DOHH2 (cell line): ENCODE measurements around the gene C1orf116.

Source experiments
- H3F3A ChIP-seq: fragments of 200-600 bp; sonication (generic), shearing (Covaris generic); 2 replicates; pipeline ENCODE4 v1.6.0; 2016; ENCODE audit warnings: antibody characterized with exemption, mild to moderate bottlenecking; ENCODE audit not compliant: control insufficient read depth, insufficient read depth
- H3K27ac ChIP-seq: fragments of 200-600 bp; sonication (generic); 2 replicates; pipeline ENCODE4 v1.5.1; 2014; ENCODE audit warnings: low read depth, mild to moderate bottlenecking, low read length, moderate library complexity
- H3K27me3 ChIP-seq: fragments of 200-600 bp; sonication (generic); 2 replicates; pipeline ENCODE4 v1.6.1; 2014; ENCODE audit warnings: mild to moderate bottlenecking, low read length, mixed read lengths; ENCODE audit not compliant: control insufficient read depth
- H3K36me3 ChIP-seq: fragments of 200-600 bp; sonication (generic); 2 replicates; pipeline ENCODE4 v1.6.1; 2014; ENCODE audit warnings: mild to moderate bottlenecking, low read length, moderate library complexity, mixed read lengths; ENCODE audit not compliant: control insufficient read depth
- H3K4me1 ChIP-seq: fragments of 200-600 bp; sonication (generic); 2 replicates; pipeline ENCODE4 v1.6.1; 2014; ENCODE audit warnings: mild to moderate bottlenecking, low read length, mixed read lengths; ENCODE audit not compliant: control insufficient read depth
- H3K4me2 ChIP-seq: fragments of 200-600 bp; sonication (generic); 2 replicates; pipeline ENCODE4 v1.6.0; 2014; ENCODE audit warnings: mild to moderate bottlenecking, low read length, moderate library complexity
- H3K4me3 ChIP-seq: fragments of 200-600 bp; sonication (generic); 2 replicates; pipeline ENCODE4 v1.5.1; 2014; ENCODE audit warnings: mild to moderate bottlenecking, low read length, mixed read lengths
- H3K79me2 ChIP-seq: fragments of 200-600 bp; sonication (generic); 2 replicates; pipeline ENCODE4 v1.6.1; 2014; ENCODE audit warnings: mild to moderate bottlenecking, low read length, mixed read lengths; ENCODE audit not compliant: control insufficient read depth
- H3K9me2 ChIP-seq: fragments of 200-600 bp; sonication (generic); replicated peaks from 2 replicates; pipeline ENCODE4 v1.6.1; 2014; ENCODE audit warnings: mild to moderate bottlenecking, low read length, mixed read lengths; ENCODE audit not compliant: control insufficient read depth
- H3K9me3 ChIP-seq: fragments of 200-600 bp; sonication (generic); 2 replicates; pipeline ENCODE4 v1.6.1; 2014; ENCODE audit warnings: antibody characterized with exemption, low read length, mixed read lengths; ENCODE audit not compliant: control insufficient read depth, insufficient read depth
- H4K20me1 ChIP-seq: fragments of 200-600 bp; sonication (generic); 2 replicates; pipeline ENCODE4 v1.6.0; 2014; ENCODE audit warnings: low read depth, mild to moderate bottlenecking, antibody characterized with exemption, low read length, moderate library complexity; ENCODE audit not compliant: control insufficient read depth, insufficient read depth
- EZH2phosphoT487 ChIP-seq: fragments of 200-600 bp; sonication (generic); IDR thresholded peaks from 2 replicates; pipeline ENCODE4 v1.6.1; 2017; ENCODE audit warnings: borderline replicate concordance, mild to moderate bottlenecking, antibody characterized with exemption, low read length, moderate library complexity, mixed read lengths
- TF ChIP-seq, protein P1 (sequence below): fragments of 200-600 bp; sonication (generic); IDR thresholded peaks from one replicate; pipeline ENCODE4 v1.5.1; 2014; ENCODE audit warnings: antibody characterized with exemption, mild to moderate bottlenecking, low read depth, low read length; ENCODE audit not compliant: poor library complexity, severe bottlenecking

Gene C1orf116

DNA sequence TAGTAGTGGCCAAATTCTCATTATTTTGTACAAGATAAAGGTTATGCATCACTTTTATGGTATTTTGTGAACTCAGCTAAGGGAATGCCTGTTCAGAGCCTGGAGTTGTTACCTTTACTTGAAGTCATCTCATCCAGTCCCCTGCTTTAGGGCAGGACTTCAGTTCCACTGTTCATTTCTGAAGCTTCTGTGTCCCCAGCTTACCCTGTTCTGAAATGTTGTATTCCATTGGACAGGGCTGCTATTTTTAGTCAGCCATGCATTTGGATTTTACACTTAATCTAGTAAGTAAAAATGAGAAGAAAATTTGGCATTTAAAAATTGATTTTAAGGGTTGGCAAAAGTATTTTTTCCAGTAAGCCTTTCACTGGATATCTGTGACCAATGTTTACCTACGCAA, 44.5 kb upstream of the C1orf116 start:
- no peaks in the 10 kb centered on the region for H3K36me3 ChIP-seq
- no peak for TF ChIP-seq EZH2phosphoT487
- TF ChIP-seq, protein P1, sequence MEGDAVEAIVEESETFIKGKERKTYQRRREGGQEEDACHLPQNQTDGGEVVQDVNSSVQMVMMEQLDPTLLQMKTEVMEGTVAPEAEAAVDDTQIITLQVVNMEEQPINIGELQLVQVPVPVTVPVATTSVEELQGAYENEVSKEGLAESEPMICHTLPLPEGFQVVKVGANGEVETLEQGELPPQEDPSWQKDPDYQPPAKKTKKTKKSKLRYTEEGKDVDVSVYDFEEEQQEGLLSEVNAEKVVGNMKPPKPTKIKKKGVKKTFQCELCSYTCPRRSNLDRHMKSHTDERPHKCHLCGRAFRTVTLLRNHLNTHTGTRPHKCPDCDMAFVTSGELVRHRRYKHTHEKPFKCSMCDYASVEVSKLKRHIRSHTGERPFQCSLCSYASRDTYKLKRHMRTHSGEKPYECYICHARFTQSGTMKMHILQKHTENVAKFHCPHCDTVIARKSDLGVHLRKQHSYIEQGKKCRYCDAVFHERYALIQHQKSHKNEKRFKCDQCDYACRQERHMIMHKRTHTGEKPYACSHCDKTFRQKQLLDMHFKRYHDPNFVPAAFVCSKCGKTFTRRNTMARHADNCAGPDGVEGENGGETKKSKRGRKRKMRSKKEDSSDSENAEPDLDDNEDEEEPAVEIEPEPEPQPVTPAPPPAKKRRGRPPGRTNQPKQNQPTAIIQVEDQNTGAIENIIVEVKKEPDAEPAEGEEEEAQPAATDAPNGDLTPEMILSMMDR, result no peak
- no peak overlapping the region for H3K4me3 ChIP-seq
- H3K27me3 ChIP-seq, result peaks cover 19% of the 10 kb centered on the region
- H3K9me2 ChIP-seq, result no peaks in the 10 kb centered on the region
- H3K9me3 ChIP-seq, result no peaks in the 10 kb centered on the region
- no peaks in the 10 kb centered on the region for H4K20me1 ChIP-seq
- no peaks in the 10 kb centered on the region for H3K4me1 ChIP-seq
- no peak overlapping the region for H3K27ac ChIP-seq
- no peak overlapping the region for H3K4me2 ChIP-seq
- no peaks in the 10 kb centered on the region for H3F3A ChIP-seq
- no peaks in the 10 kb centered on the region for H3K79me2 ChIP-seq

DNA sequence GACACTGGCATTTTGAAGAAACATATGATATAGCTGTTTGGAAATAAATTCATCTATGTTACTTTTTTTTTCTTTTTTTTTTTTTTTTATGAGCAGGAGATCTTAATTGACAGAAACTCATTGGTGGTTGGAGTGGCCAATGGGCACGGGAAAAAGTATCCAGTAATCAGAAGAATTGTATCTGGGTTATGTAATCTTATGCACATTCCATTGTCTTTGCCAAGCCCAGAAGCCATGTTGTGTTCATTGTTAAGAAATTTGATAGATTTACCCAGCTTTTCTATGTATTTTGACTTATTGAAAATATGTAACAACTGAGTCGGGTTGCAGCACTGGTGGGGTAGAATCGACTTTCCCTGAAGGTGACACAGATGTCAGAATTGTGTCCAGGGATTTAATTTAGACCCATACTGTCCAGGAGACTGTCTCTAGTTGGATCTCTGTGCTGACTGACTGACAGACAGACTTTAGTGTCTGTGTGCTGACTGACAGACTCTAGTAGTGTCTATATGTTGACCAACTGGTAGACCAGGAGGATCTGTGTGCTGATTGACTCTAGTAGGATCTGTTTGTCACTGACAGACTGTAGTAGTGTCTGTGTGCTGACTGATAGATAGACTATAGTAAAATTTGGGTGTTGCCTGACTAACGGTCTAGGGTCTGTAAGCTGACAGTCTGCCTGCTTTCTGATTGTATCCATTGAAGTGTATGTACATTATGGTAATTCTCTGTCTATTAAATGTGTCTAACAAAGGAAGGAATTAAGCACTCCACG, 43.8 kb upstream of the C1orf116 start:
- no peak for TF ChIP-seq EZH2phosphoT487
- TF ChIP-seq, protein P1, result no peak
- no peaks in the 10 kb centered on the region for H3K9me3 ChIP-seq
- no peaks in the 10 kb centered on the region for H3K9me2 ChIP-seq

DNA sequence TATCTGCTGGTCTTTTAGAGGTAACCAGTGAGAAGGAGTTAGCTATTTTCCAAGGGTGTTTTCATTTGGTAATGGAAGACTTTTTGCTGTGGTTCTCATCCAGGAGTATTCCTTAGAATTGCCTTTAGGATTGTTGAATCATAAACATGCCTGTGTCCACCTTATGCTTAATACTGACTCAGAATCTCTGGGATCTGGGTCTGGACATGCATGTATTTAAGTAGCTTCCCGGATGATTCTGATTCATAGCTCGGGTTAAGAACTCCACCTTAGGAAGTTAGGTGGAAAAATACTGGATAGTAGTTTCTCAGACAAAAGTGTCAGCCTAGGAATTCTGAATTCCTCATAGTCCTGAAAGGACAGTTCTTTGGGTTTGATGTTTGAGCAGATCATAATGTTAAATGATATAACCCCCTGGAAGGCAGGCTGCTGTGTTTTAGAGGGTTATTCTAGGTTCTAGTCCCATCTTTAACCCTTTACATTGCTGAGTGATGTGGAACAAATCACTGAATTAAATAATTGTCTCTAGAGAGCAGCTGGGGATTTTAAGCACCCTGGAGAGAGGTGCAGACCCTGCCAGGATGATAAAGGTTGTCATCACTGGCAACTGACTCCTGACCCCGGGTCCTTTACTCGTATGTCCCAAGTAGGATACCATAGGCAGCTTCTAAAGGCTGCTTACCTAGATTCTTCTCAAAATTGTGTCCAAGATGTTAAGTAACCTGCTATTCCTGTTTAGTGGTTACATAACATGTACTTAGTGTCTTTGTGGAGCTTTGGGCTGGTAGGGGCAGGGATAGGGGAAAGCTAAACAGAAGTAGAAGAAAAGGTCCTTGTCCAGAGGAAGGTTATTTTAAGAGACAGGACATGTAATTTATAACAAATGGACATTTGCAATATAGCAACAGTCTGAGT, 41.6 kb upstream of the C1orf116 start:
- no peaks in the 10 kb centered on the region for H3K79me2 ChIP-seq
- H3K27me3 ChIP-seq, result peaks cover 14% of the 10 kb centered on the region
- no peaks in the 10 kb centered on the region for H3F3A ChIP-seq
- H3K4me2 ChIP-seq, result no peak overlapping the region
- no peaks in the 10 kb centered on the region for H3K4me1 ChIP-seq
- TF ChIP-seq EZH2phosphoT487, result no peak
- TF ChIP-seq, protein P1, result no peak
- H3K9me2 ChIP-seq, result no peaks in the 10 kb centered on the region
- H3K4me3 ChIP-seq, result no peak overlapping the region
- H3K36me3 ChIP-seq, result no peaks in the 10 kb centered on the region
- H4K20me1 ChIP-seq, result no peaks in the 10 kb centered on the region
- H3K9me3 ChIP-seq, result no peaks in the 10 kb centered on the region
- no peak overlapping the region for H3K27ac ChIP-seq

More for the DNA sequence above, 43.8 kb upstream of the C1orf116 start:
- Histone ChIP-seq H4K20me1 (no peaks in the 10 kb centered on the region), H3F3A (no peaks in the 10 kb centered on the region), H3K27me3 (peaks cover 14% of the 10 kb centered on the region), H3K4me2 (no peak overlapping the region), H3K27ac (no peak overlapping the region), H3K4me1 (no peaks in the 10 kb centered on the region), H3K36me3 (no peaks in the 10 kb centered on the region), H3K79me2 (no peaks in the 10 kb centered on the region), H3K4me3 (no peak overlapping the region)
